AG08395 (cell line): ENCODE data around the gene DDX31.

Experiments
- DNase-seq: peaks from one replicate; pipeline ENCODE4 v3.0.0; 2012; ENCODE audit warnings: mixed read lengths, low spot score

DDX31 gene

GRCh38 chr9:132632413-132633129, 37.2 kb downstream of the DDX31 start:
- DNase-seq: no peak

GRCh38 chr9:132631685-132632084, 38.1 kb downstream of the DDX31 start:
- DNase-seq: no peak

- peak; percentile 47 for DNase-seq
These were observed 38.5 kb downstream of the DDX31 start for GRCh38 chr9:132631280-132631679.

GRCh38 chr9:132630811-132631210, 39.0 kb downstream of the DDX31 start:
- no peak for DNase-seq

GRCh38 chr9:132630116-132630515, 39.7 kb downstream of the DDX31 start:
- no peak for DNase-seq

GRCh38 chr9:132628746-132629145, 41.0 kb downstream of the DDX31 start:
- no peak for DNase-seq

- DNase-seq: no peak
These were observed 42.2 kb downstream of the DDX31 start for GRCh38 chr9:132627594-132627993.

GRCh38 chr9:132627106-132627505, 42.7 kb downstream of the DDX31 start:
- no peak for DNase-seq

- no peak for DNase-seq
These were observed 43.5 kb downstream of the DDX31 start for GRCh38 chr9:132626285-132626684.

GRCh38 chr9:132622159-132622558, 47.6 kb downstream of the DDX31 start:
- peak; percentile 8 for DNase-seq

- no peak for DNase-seq
These were observed 53.1 kb downstream of the DDX31 start for GRCh38 chr9:132616725-132617124.

- no peak for DNase-seq
These were observed 54.0 kb downstream of the DDX31 start for GRCh38 chr9:132615774-132616173.

GRCh38 chr9:132614324-132614723, 55.5 kb downstream of the DDX31 start:
- DNase-seq: no peak

GRCh38 chr9:132610661-132611060, 59.1 kb downstream of the DDX31 start:
- no peak for DNase-seq

- peak; percentile 92 for DNase-seq
These were observed 60.0 kb downstream of the DDX31 start for GRCh38 chr9:132609829-132610228.

- DNase-seq: no peak
These were observed 60.6 kb downstream of the DDX31 start for GRCh38 chr9:132609184-132609583.

GRCh38 chr9:132606066-132606465, 63.7 kb downstream of the DDX31 start:
- DNase-seq: no peak

- DNase-seq: no peak
These were observed 64.4 kb downstream of the DDX31 start for GRCh38 chr9:132605387-132605786.

- DNase-seq: no peak
These were observed 67.6 kb downstream of the DDX31 start for GRCh38 chr9:132602207-132602606.

GRCh38 chr9:132600326-132600984, 69.3 kb downstream of the DDX31 start:
- no peak for DNase-seq

GRCh38 chr9:132597073-132597775, 72.6 kb downstream of the DDX31 start:
- no peak for DNase-seq

GRCh38 chr9:132596200-132596599, 73.6 kb downstream of the DDX31 start:
- DNase-seq: no peak

- DNase-seq: no peak
These were observed 74.5 kb downstream of the DDX31 start for GRCh38 chr9:132595319-132595718.
